Endothelial cell of umbilical vein (primary cell): ENCODE data around the gene HIPK4. TPM values are rescaled to one million over a fixed set of nuclear protein-coding genes. Genes with fewer than 3 reads are reported as not detected.

ENCODE experiments used
- BruUV-seq: library from RNA; stranded (reverse); fragments of 400-500 nt; replicated peaks from 2 replicates; lab custom pipeline; 2021; lab: Mats Ljungman, UMichigan
- CTCF ChIA-PET: fragments of 300-600, 350-600 bp; sonication (Branson Sonifier 250); formaldehyde crosslinking; loops from one replicate; lab custom pipeline; 2021; ENCODE audit warnings: antibody characterized with exemption, inconsistent platforms; lab: Charles Lee
- POLR2A ChIA-PET: fragments of 300-600, 350-600 bp; sonication (Branson Sonifier 250); formaldehyde crosslinking; loops from one replicate; lab custom pipeline; 2021; ENCODE audit warnings: antibody characterized with exemption, inconsistent platforms; lab: Charles Lee
- DNase-seq: peaks from one replicate; pipeline ENCODE4 v3.0.0-alpha.2; 2011; ENCODE audit warnings: low read depth, low spot score
- FAIRE-seq: peaks from 2 replicates; lab custom pipeline; 2011; peaks lifted over from hg19 to GRCh38; lab: Jason Lieb, UNC
- H2AFZ ChIP-seq: 2 replicates; pipeline ENCODE4 v1.6.0; 2012; ENCODE audit warnings: low read depth, low read length, control low read depth, inconsistent platforms
- H3K27ac ChIP-seq: 2 replicates; pipeline ENCODE4 v1.5.1; 2011; ENCODE audit warnings: low read depth, mild to moderate bottlenecking, control low read depth, low read length, moderate library complexity; ENCODE audit not compliant: insufficient read depth
- H3K27me3 ChIP-seq, 2 experiments: 2 replicates each; pipeline versions ENCODE4 v1.6.0 to v1.6.1; 2011; ENCODE audit warnings: low read length in 2 of 2, mixed read lengths in 1 of 2; ENCODE audit not compliant: control insufficient read depth in 2 of 2, insufficient read depth in 2 of 2
- H3K36me3 ChIP-seq, 2 experiments: 2 replicates in 1 of 2; 3 replicates in 1 of 2; pipeline ENCODE4 v1.5.1; 2011; ENCODE audit warnings: low read length in 2 of 2, mild to moderate bottlenecking in 1 of 2, moderate library complexity in 1 of 2; ENCODE audit not compliant: control insufficient read depth in 2 of 2, insufficient read depth in 2 of 2; ENCODE audit errors: extremely low read depth in 1 of 2
- H3K4me1 ChIP-seq: 3 replicates; pipeline ENCODE4 v1.5.1; 2011; ENCODE audit warnings: mild to moderate bottlenecking, low read length; ENCODE audit not compliant: control insufficient read depth, insufficient read depth; ENCODE audit errors: extremely low read depth
- H3K4me2 ChIP-seq: 2 replicates; pipeline ENCODE4 v1.6.1; 2011; ENCODE audit warnings: low read length, control low read depth, mixed read lengths; ENCODE audit not compliant: insufficient read depth
- H3K4me3 ChIP-seq, 3 experiments: fragments of 200-600 bp in 1 of 3; sonication (generic), shearing (Covaris generic) in 1 of 3; replicated peaks in 1 of 3; 2 replicates each; pipeline ENCODE4 v1.5.1; 2011 to 2016; ENCODE audit warnings: control low read depth in 3 of 3, low read length in 3 of 3, mild to moderate bottlenecking in 2 of 3, inconsistent platforms in 1 of 3, low read depth in 1 of 3, moderate library complexity in 1 of 3; ENCODE audit not compliant: insufficient read depth in 1 of 3
- H3K79me2 ChIP-seq: 2 replicates; pipeline ENCODE4 v1.6.0; 2012; ENCODE audit warnings: low read length, inconsistent platforms; ENCODE audit not compliant: control insufficient read depth, insufficient read depth
- H3K9ac ChIP-seq: replicated peaks from 2 replicates; pipeline ENCODE3; 2011; ENCODE audit warnings: low read length, control low read depth; ENCODE audit not compliant: insufficient read depth; ENCODE audit errors: extremely low read depth
- H3K9me1 ChIP-seq: replicated peaks from 3 replicates; pipeline ENCODE4 v1.6.0; 2011; ENCODE audit warnings: mild to moderate bottlenecking, low read length; ENCODE audit not compliant: control insufficient read depth, insufficient read depth; ENCODE audit errors: extremely low read depth
- H3K9me3 ChIP-seq: replicated peaks from 2 replicates; pipeline ENCODE4 v1.5.1; 2012; ENCODE audit warnings: low read length, inconsistent platforms; ENCODE audit not compliant: control insufficient read depth, insufficient read depth
- H4K20me1 ChIP-seq: replicated peaks from 2 replicates; pipeline ENCODE3; 2011; ENCODE audit warnings: mild to moderate bottlenecking, low read length; ENCODE audit not compliant: control insufficient read depth, insufficient read depth; ENCODE audit errors: extremely low read depth
- CTCF ChIP-seq, 2 donors: IDR thresholded peaks; 1 replicate in 1 of 2; 2 replicates in 1 of 2; pipeline ENCODE4 v1.5.1; 2011; ENCODE audit warnings: low read length in 2 of 2, mild to moderate bottlenecking in 2 of 2, moderate library complexity in 2 of 2, control low read depth in 1 of 2, inconsistent platforms in 1 of 2, low read depth in 1 of 2; ENCODE audit not compliant: insufficient read depth in 1 of 2; ENCODE audit errors: extremely low read depth in 1 of 2
- EZH2 ChIP-seq: IDR thresholded peaks from 2 replicates; pipeline ENCODE4 v1.6.1; 2012; ENCODE audit warnings: borderline replicate concordance, low read depth, mild to moderate bottlenecking, moderate library complexity, low read length, inconsistent platforms; ENCODE audit not compliant: severe bottlenecking
- FOS ChIP-seq: IDR thresholded peaks from 2 replicates; pipeline ENCODE4 v1.6.1; 2011; ENCODE audit warnings: mild to moderate bottlenecking, low read length, moderate library complexity, borderline replicate concordance; ENCODE audit not compliant: insufficient read depth
- GATA2 ChIP-seq: IDR thresholded peaks from 2 replicates; pipeline ENCODE4 v1.7.0; 2011; ENCODE audit warnings: low read depth, mild to moderate bottlenecking, moderate library complexity, mixed read lengths, low read length; ENCODE audit not compliant: insufficient read length, insufficient read depth
- JUN ChIP-seq: IDR thresholded peaks from 2 replicates; pipeline ENCODE4 v1.6.1; 2011; ENCODE audit warnings: borderline replicate concordance, low read depth; ENCODE audit not compliant: insufficient read length, insufficient read depth
- MYC ChIP-seq: IDR thresholded peaks from one replicate; pipeline ENCODE4 v1.6.1; 2011; ENCODE audit warnings: mild to moderate bottlenecking, low read depth, low read length
- POLR2A ChIP-seq: IDR thresholded peaks from 2 replicates; pipeline ENCODE4 v1.6.1; 2012; ENCODE audit warnings: low read depth, mild to moderate bottlenecking, control low read depth, low read length
- POLR2AphosphoS5 ChIP-seq: IDR thresholded peaks from 2 replicates; pipeline ENCODE4 v1.6.1; 2012; ENCODE audit warnings: low read depth, mild to moderate bottlenecking, control low read depth, low read length, moderate library complexity; ENCODE audit not compliant: insufficient read depth
- dilution Hi-C: fragments of 300-500 bp; cut with MboI; formaldehyde crosslinking; loops from one replicate; pipeline ENCODE4 v1.15.0; 2019; ENCODE audit warnings: low sequenced_read_pairs; ENCODE audit not compliant: extremely low pct_ligation_motif_present
- intact Hi-C: fragments of 100-400 bp; cut with micrococcal nuclease; formaldehyde crosslinking; loops from one replicate; pipeline ENCODE4 v1.10.0; 2022
- polyA plus RNA-seq, 4 experiments: library from polyadenylated mRNA; depleted of rRNA in 3 of 4; stranded (reverse) in 3 of 4; unstranded in 1 of 4; fragments of >200 nt; gene quantifications; 2 replicates each; pipeline versions ENCODE4 v1.2.1 to v1.2.3, GENCODE V29; 2011 to 2012; ENCODE audit warnings: missing spikeins in 1 of 4
- total RNA-seq: library from RNA; stranded (reverse); gene quantifications from 2 replicates; pipeline ENCODE4 v1.2.3, GENCODE V29; 2021
- TF ChIP-seq, protein P1 (sequence below): IDR thresholded peaks from 2 replicates; pipeline ENCODE4 v1.6.1; 2011; ENCODE audit not compliant: insufficient read depth, insufficient read length

Gene HIPK4
- total and polyA plus RNA-seq, 2 donors (not counting 3 experiments of a cell fraction or from before 2014, with no cell fraction given), result 0.12 TPM; not detected in 1

DNA sequence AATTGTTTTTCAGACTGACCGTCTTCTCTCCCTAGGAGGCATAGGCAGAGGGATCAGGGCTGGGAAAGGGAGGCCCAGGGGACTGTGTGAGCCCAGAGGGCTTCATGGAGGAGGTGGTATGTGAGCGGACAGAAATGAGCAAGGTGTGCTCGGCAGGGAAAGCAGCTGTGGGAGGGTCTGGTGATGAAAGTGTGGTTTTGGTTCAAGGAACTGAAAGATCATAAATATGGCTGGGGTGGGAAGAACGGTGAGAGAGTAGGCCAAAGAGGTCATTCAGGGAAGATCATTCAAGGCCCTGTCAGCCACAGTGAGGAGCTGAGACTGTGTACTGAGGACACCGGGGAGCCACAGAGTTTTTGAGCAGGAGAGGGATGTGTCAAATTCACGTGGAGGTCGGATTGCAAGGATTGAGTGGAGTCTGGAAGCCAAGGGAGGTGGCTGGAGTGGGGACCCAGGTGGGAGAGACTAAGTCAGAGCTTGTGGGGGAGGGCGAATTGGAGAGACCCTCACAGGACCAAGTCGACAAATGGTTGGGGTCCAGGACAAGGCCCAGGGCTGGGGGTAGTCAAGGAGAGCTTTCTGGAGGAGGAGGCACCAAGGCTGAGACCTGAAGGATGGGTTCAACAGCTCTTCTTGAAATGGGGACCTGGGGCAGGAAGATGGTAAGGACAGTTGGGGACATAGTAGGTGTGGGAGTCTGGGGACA lies 33.9 kb downstream of the HIPK4 start:
- CTCF ChIA-PET, result interaction anchor here (1.0 kb wide), 1 partner anchor 51 kb away, joined by 6 read pairs; no protein-coding TSS in a partner anchor
- no peak for FAIRE-seq

More for the DNA sequence above, 33.9 kb downstream of the HIPK4 start:
- POLR2A ChIA-PET, result interaction anchor here (1.0 kb wide), 1 partner anchor 9 kb away, joined by 3 read pairs; no protein-coding TSS in a partner anchor
- Histone ChIP-seq H3K9me3 (no peaks in the 10 kb centered on the region), H3K9ac (no peak overlapping the region), H2AFZ (no peak overlapping the region), H3K4me1 (peaks cover 4% of the 10 kb centered on the region), H4K20me1 (no peaks in the 10 kb centered on the region), H3K79me2 (peaks cover 7% of the 10 kb centered on the region), H3K36me3 (no peaks in the 10 kb centered on the region), H3K4me3 (no peak overlapping the region), H3K27ac (no peak overlapping the region), H3K27me3 (no peaks in the 10 kb centered on the region), H3K9me1 (no peaks in the 10 kb centered on the region), H3K4me2 (no peak overlapping the region)
- no TSS peak for BruUV-seq
- intact Hi-C loops, result no loop called here
- TF ChIP-seq CTCF (IDR thresholded peaks at IDR 0.05; ENCODE audit: extremely low read depth in 1 of 2, insufficient read depth in 1 of 2, low read depth in 1 of 2, low read length in 2 of 2) (no peak), JUN (no peak), POLR2AphosphoS5 (no peak), POLR2A (no peak), FOS (no peak), MYC (no peak), EZH2 (no peak), GATA2 (no peak)
- TF ChIP-seq, protein P1, sequence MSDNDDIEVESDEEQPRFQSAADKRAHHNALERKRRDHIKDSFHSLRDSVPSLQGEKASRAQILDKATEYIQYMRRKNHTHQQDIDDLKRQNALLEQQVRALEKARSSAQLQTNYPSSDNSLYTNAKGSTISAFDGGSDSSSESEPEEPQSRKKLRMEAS, result no peak
- DNase-seq, result no peak
- dilution Hi-C loops, result no loop called here
